H9 (cell line): ENCODE measurements around the gene KCNK1. TPM values are rescaled to one million over a fixed set of nuclear protein-coding genes. Genes with fewer than 3 reads are reported as not detected.

Experiments used
- DNase-seq: peaks from one replicate; pipeline ENCODE4 v3.0.0-alpha.2; 2017
- H2AFZ ChIP-seq: one replicate; pipeline ENCODE4 v1.6.1; 2013; ENCODE audit warnings: mild to moderate bottlenecking, low read length, control low read depth, moderate library complexity
- H2AK5ac ChIP-seq: 2 replicates; pipeline ENCODE4 v1.6.1; 2013; ENCODE audit warnings: low read length, control low read depth, mixed read lengths; ENCODE audit not compliant: insufficient read length
- H2BK120ac ChIP-seq: one replicate; pipeline ENCODE4 v1.6.1; 2013; ENCODE audit warnings: low read depth, mild to moderate bottlenecking, low read length, control low read depth, inconsistent platforms; ENCODE audit not compliant: poor library complexity, severe bottlenecking
- H2BK12ac ChIP-seq: 2 replicates; pipeline ENCODE4 v1.6.1; 2013; ENCODE audit warnings: low read length, control low read depth, mixed read lengths, low read depth; ENCODE audit not compliant: insufficient read length
- H2BK15ac ChIP-seq: 2 replicates; pipeline ENCODE4 v1.6.1; 2013; ENCODE audit warnings: low read depth, low read length, control low read depth
- H2BK20ac ChIP-seq: one replicate; pipeline ENCODE4 v1.6.1; 2013; ENCODE audit warnings: low read depth, mild to moderate bottlenecking, low read length, control low read depth, inconsistent platforms; ENCODE audit not compliant: poor library complexity, severe bottlenecking
- H2BK5ac ChIP-seq: 2 replicates; pipeline ENCODE4 v1.6.1; 2013; ENCODE audit warnings: low read length, control low read depth, mixed read lengths; ENCODE audit not compliant: insufficient read length
- H3K14ac ChIP-seq: 2 replicates; pipeline ENCODE4 v1.6.1; 2013; ENCODE audit warnings: low read length, control low read depth; ENCODE audit not compliant: insufficient read depth
- H3K18ac ChIP-seq: 2 replicates; pipeline ENCODE4 v1.6.1; 2013; ENCODE audit warnings: low read depth, mild to moderate bottlenecking, mixed read lengths, low read length, control low read depth; ENCODE audit not compliant: insufficient read length
- H3K23ac ChIP-seq: 2 replicates; pipeline ENCODE4 v1.6.1; 2013; ENCODE audit warnings: low read length, control low read depth, mixed read lengths, low read depth; ENCODE audit not compliant: insufficient read length
- H3K23me2 ChIP-seq: 2 replicates; pipeline ENCODE4 v1.6.1; 2013; ENCODE audit warnings: low read depth, mild to moderate bottlenecking, mixed read lengths, low read length, control low read depth; ENCODE audit not compliant: insufficient read length, poor library complexity, severe bottlenecking
- H3K27ac ChIP-seq: 2 replicates; pipeline ENCODE4 v1.5.1; 2013; ENCODE audit warnings: low read length, control low read depth, mixed read lengths, low read depth; ENCODE audit not compliant: insufficient read length
- H3K27me3 ChIP-seq: 2 replicates; pipeline ENCODE4 v1.6.1; 2013; ENCODE audit warnings: low read length, control low read depth, inconsistent platforms; ENCODE audit not compliant: insufficient read depth
- H3K4ac ChIP-seq: 2 replicates; pipeline ENCODE4 v1.6.1; 2013; ENCODE audit warnings: low read depth, mild to moderate bottlenecking, control low read depth, inconsistent platforms, low read length, moderate library complexity
- H3K4me1 ChIP-seq: 2 replicates; pipeline ENCODE4 v1.6.1; 2013; ENCODE audit warnings: low read length, control low read depth, inconsistent platforms; ENCODE audit not compliant: insufficient read depth
- H3K4me2 ChIP-seq: 2 replicates; pipeline ENCODE4 v1.6.1; 2013; ENCODE audit warnings: low read length, control low read depth, mixed read lengths; ENCODE audit not compliant: insufficient read length, insufficient read depth
- H3K56ac ChIP-seq: 2 replicates; pipeline ENCODE4 v1.6.1; 2013; ENCODE audit warnings: low read depth, mild to moderate bottlenecking, mixed read lengths, low read length, control low read depth; ENCODE audit not compliant: insufficient read length
- H3K79me1 ChIP-seq: 2 replicates; pipeline ENCODE4 v1.6.1; 2013; ENCODE audit warnings: low read depth, mild to moderate bottlenecking, moderate library complexity, low read length, control low read depth, inconsistent platforms; ENCODE audit not compliant: insufficient read depth, poor library complexity, severe bottlenecking
- H3K79me2 ChIP-seq: 2 replicates; pipeline ENCODE4 v1.6.1; 2013; ENCODE audit warnings: low read length, control low read depth, inconsistent platforms; ENCODE audit not compliant: insufficient read depth
- H3K9ac ChIP-seq: 2 replicates; pipeline ENCODE4 v1.6.1; 2013; ENCODE audit warnings: low read length, control low read depth, mixed read lengths; ENCODE audit not compliant: insufficient read length; ENCODE audit errors: extremely low read depth
- H3K9me3 ChIP-seq: one replicate; pipeline ENCODE4 v1.6.1; 2013; ENCODE audit warnings: low read depth, low read length, inconsistent platforms; ENCODE audit not compliant: control insufficient read depth
- H3T11ph ChIP-seq: one replicate; pipeline ENCODE4 v1.6.1; 2013; ENCODE audit warnings: mild to moderate bottlenecking, low read length, control low read depth, inconsistent platforms
- H4K20me1 ChIP-seq: one replicate; pipeline ENCODE4 v1.6.1; 2013; ENCODE audit not compliant: control insufficient read depth, insufficient read length, insufficient read depth
- H4K5ac ChIP-seq: 2 replicates; pipeline ENCODE4 v1.6.1; 2013; ENCODE audit warnings: low read depth, mild to moderate bottlenecking, mixed read lengths, low read length, control low read depth; ENCODE audit not compliant: insufficient read length
- H4K8ac ChIP-seq: replicated peaks from 2 replicates; pipeline ENCODE4 v1.6.1; 2013; ENCODE audit warnings: low read length, control low read depth, mixed read lengths, low read depth; ENCODE audit not compliant: insufficient read length
- H4K91ac ChIP-seq: 2 replicates; pipeline ENCODE4 v1.6.1; 2013; ENCODE audit warnings: low read depth, mild to moderate bottlenecking, moderate library complexity, mixed read lengths, low read length, control low read depth; ENCODE audit not compliant: insufficient read length
- H3K27ac Mint-ChIP-seq, 3 experiments: 2 replicates in 2 of 3; 3 replicates in 1 of 3; pipeline ENCODE4 v1.8.0; 2020 to 2021; ENCODE audit warnings: mixed read lengths in 3 of 3, mild to moderate bottlenecking in 1 of 3, moderate library complexity in 1 of 3
- H3K27me3 Mint-ChIP-seq: 2 replicates; pipeline ENCODE4 v1.8.0; 2021; ENCODE audit warnings: low read depth, mild to moderate bottlenecking, moderate library complexity, mixed read lengths
- H3K36me3 Mint-ChIP-seq, 3 experiments: 2 replicates in 2 of 3; 3 replicates in 1 of 3; pipeline ENCODE4 v1.8.0; 2020 to 2021; ENCODE audit warnings: low read depth in 3 of 3, mixed read lengths in 3 of 3; ENCODE audit not compliant: insufficient read depth in 1 of 3
- H3K4me1 Mint-ChIP-seq, 2 experiments: 2 replicates each; pipeline ENCODE4 v1.8.0; 2020; ENCODE audit warnings: mixed read lengths in 2 of 2
- H3K4me3 Mint-ChIP-seq, 2 experiments: 2 replicates in 1 of 2; 3 replicates in 1 of 2; pipeline ENCODE4 v1.8.0; 2020 to 2021; ENCODE audit warnings: mild to moderate bottlenecking in 2 of 2, mixed read lengths in 2 of 2, moderate library complexity in 1 of 2
- H3K9me3 Mint-ChIP-seq, 2 experiments: 2 replicates in 1 of 2; 3 replicates in 1 of 2; pipeline ENCODE4 v1.8.0; 2020; ENCODE audit warnings: mild to moderate bottlenecking in 2 of 2, mixed read lengths in 2 of 2, moderate library complexity in 1 of 2
- CTCF ChIP-seq: fragments of 200-600 bp; sonication (generic); conservative IDR thresholded peaks from 3 replicates; pipeline ENCODE4 v1.8.0; 2021; ENCODE audit warnings: antibody characterized with exemption, mild to moderate bottlenecking
- WGBS: extraction: QIAGEN DNeasy Blood & Tissue Kit; methylation state at CpG from one replicate; pipeline ENCODE4 v1.1.7; 2013; ENCODE audit warnings: missing lambda C conversion rate, low lambda C conversion rate, mixed read lengths; ENCODE audit not compliant: insufficient read length; ENCODE audit errors: extremely low coverage; 5-methylcytosine and 5-hydroxymethylcytosine counted together
- total RNA-seq: library from RNA; stranded (reverse); gene quantifications from 2 replicates; pipeline ENCODE4 v1.2.1, GENCODE V29; 2021

KCNK1 gene
- total RNA-seq, 1 experiment from 2014 or later, result 9.9 TPM

- Histone ChIP-seq H3K56ac (no peak overlapping the region), H3K9ac (no peak overlapping the region), H3K79me2 (no peaks in the 10 kb centered on the region), H2BK120ac (no peak overlapping the region), H4K5ac (no peak overlapping the region), H2BK12ac (no peak overlapping the region), H3K27ac (no peak overlapping the region), H3K27me3 (no peaks in the 10 kb centered on the region), H3K9me3 (no peaks in the 10 kb centered on the region), H4K8ac (no peak overlapping the region), H4K20me1 (no peaks in the 10 kb centered on the region), H2AK5ac (no peak overlapping the region), H2BK5ac (no peak overlapping the region), H2BK20ac (no peak overlapping the region), H3K23me2 (no peaks in the 10 kb centered on the region), H3K14ac (no peak overlapping the region), H3K23ac (no peak overlapping the region), H3K79me1 (no peaks in the 10 kb centered on the region), H3K18ac (no peak overlapping the region), H3K4me2 (no peak overlapping the region), H3K4me1 (no peaks in the 10 kb centered on the region; the same call in 1 of the 2 replicates), H2AFZ (no peak overlapping the region), H3K4ac (no peak overlapping the region), H4K91ac (no peak overlapping the region), H3T11ph (no peak overlapping the region), H2BK15ac (no peak overlapping the region)
- TF ChIP-seq CTCF, result peak; percentile 58; the same call in 2 of the 3 replicates
- no peak for DNase-seq
- peaks cover 17 to 23% of the 10 kb centered on the region in 2 experiments for H3K4me1 Mint-ChIP-seq
- peaks cover 0 to 13% of the 10 kb centered on the region in 2 experiments; a peak in 4 of 5 replicates for H3K9me3 Mint-ChIP-seq
- H3K27me3 Mint-ChIP-seq, result no peaks in the 10 kb centered on the region; the same call in 1 of the 2 replicates
- no CpG with 5 or more reads among the region's 4 CpGs for WGBS
- H3K36me3 Mint-ChIP-seq, result peaks cover 18 to 37% (median 33%) of the 10 kb centered on the region in 3 experiments
- no peak overlapping the region for H3K4me3 Mint-ChIP-seq
- H3K27ac Mint-ChIP-seq, result no peak overlapping the region
Observed at GRCh38 chr1:233675893-233676292, 62.0 kb downstream of the KCNK1 start.
